ENCODE measurements around the gene ZDHHC14. TPM values are rescaled to one million over a fixed set of nuclear protein-coding genes. Genes with fewer than 3 reads are reported as not detected.

The ZDHHC14 gene
- total RNA-seq, 1 donor from 2014 or later, result 9.3 TPM

GRCh38 chr6:157628463-157628862 is 247.5 kb downstream of the ZDHHC14 start:
- intact Hi-C loops (cut with DNase I), result no loop called here
- no peak for ATAC-seq
- H3K4me1 ChIP-seq, result no peaks in the 10 kb centered on the region
- H3K27ac ChIP-seq, result no peak overlapping the region
- TF ChIP-seq, protein P1, sequence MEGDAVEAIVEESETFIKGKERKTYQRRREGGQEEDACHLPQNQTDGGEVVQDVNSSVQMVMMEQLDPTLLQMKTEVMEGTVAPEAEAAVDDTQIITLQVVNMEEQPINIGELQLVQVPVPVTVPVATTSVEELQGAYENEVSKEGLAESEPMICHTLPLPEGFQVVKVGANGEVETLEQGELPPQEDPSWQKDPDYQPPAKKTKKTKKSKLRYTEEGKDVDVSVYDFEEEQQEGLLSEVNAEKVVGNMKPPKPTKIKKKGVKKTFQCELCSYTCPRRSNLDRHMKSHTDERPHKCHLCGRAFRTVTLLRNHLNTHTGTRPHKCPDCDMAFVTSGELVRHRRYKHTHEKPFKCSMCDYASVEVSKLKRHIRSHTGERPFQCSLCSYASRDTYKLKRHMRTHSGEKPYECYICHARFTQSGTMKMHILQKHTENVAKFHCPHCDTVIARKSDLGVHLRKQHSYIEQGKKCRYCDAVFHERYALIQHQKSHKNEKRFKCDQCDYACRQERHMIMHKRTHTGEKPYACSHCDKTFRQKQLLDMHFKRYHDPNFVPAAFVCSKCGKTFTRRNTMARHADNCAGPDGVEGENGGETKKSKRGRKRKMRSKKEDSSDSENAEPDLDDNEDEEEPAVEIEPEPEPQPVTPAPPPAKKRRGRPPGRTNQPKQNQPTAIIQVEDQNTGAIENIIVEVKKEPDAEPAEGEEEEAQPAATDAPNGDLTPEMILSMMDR (IDR thresholded peaks at IDR 0.05), result no peak
- no peak for DNase-seq
- H3K9me3 ChIP-seq, result no peaks in the 10 kb centered on the region
- no peak overlapping the region for H3K4me3 ChIP-seq
- H3K36me3 ChIP-seq, result no peaks in the 10 kb centered on the region
- no peaks in the 10 kb centered on the region for H3K27me3 ChIP-seq (ENCODE audit: low read depth)

DNA sequence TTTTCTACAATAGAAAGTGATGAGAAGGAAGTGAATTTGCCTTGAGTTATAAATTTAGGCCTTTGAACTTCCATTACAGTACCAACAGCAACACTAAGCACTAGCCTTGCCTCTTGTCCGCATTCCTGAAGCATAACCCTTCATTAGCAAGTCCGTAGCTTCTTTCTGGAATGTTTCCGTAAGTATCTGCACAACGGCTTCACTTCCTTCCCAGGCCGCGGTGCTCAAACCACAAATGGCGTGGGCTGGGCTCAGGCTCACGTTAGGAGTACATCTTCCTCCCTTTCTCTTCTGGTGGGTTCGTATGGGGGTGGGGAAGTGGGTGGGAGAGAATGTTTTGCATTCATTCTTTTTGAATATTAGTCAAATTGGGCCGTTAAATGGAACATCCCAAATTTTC is 248.2 kb downstream of the ZDHHC14 start:
- Histone ChIP-seq H3K27ac (no peak overlapping the region), H3K36me3 (no peaks in the 10 kb centered on the region), H3K27me3 (ENCODE audit: low read depth) (no peaks in the 10 kb centered on the region), H3K9me3 (no peaks in the 10 kb centered on the region), H3K4me3 (no peak overlapping the region), H3K4me1 (no peaks in the 10 kb centered on the region)
- DNase-seq (no peak), ATAC-seq (no peak)
- TF ChIP-seq, protein P1 (IDR thresholded peaks at IDR 0.05), result no peak
- intact Hi-C loops (cut with DNase I), result no loop called here

GRCh38 chr6:157630463-157631080 is 249.6 kb downstream of the ZDHHC14 start:
- H3K36me3 ChIP-seq, result no peaks in the 10 kb centered on the region
- H3K4me1 ChIP-seq, result no peaks in the 10 kb centered on the region

DNA sequence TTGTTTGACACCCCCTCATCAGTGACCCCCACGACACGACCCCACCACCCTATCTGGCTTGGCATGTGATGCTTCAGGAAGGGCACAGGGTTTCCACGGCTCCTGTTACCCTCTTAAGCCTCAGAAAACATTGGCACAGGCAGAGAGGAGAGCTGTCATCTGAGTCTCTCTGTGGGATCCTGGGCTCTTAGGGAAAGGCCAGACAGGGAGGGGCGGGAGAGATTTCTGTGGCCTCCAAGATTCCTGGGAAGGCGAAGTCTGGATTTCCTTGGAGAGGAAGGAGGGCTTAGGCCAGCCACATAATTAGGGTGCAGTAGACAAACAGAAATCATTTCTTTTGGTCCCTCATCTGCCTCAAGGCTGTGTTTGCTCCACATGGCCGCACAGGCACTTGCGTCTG is 250.4 kb downstream of the ZDHHC14 start:
- H3K9me3 ChIP-seq, result no peaks in the 10 kb centered on the region
- TF ChIP-seq, protein P1 (IDR thresholded peaks at IDR 0.05), result no peak
- H3K4me3 ChIP-seq, result no peak overlapping the region
- H3K4me1 ChIP-seq, result no peaks in the 10 kb centered on the region
- H3K36me3 ChIP-seq, result no peaks in the 10 kb centered on the region
- ATAC-seq (no peak), DNase-seq (no peak)
- intact Hi-C loops (cut with DNase I), result no loop called here
- no peak overlapping the region for H3K27ac ChIP-seq
- no peaks in the 10 kb centered on the region for H3K27me3 ChIP-seq (ENCODE audit: low read depth)

More at GRCh38 chr6:157630463-157631080, 249.6 kb downstream of the ZDHHC14 start:
- ATAC-seq (peak in 1 of 2 donors; percentile 22), DNase-seq (no peak)
- intact Hi-C loops (cut with DNase I), result no loop called here
- no peaks in the 10 kb centered on the region for H3K9me3 ChIP-seq
- H3K27me3 ChIP-seq (ENCODE audit: low read depth), result no peaks in the 10 kb centered on the region
- H3K27ac ChIP-seq, result no peak overlapping the region
- TF ChIP-seq, protein P1 (IDR thresholded peaks at IDR 0.05), result no peak
- no peak overlapping the region for H3K4me3 ChIP-seq

DNA sequence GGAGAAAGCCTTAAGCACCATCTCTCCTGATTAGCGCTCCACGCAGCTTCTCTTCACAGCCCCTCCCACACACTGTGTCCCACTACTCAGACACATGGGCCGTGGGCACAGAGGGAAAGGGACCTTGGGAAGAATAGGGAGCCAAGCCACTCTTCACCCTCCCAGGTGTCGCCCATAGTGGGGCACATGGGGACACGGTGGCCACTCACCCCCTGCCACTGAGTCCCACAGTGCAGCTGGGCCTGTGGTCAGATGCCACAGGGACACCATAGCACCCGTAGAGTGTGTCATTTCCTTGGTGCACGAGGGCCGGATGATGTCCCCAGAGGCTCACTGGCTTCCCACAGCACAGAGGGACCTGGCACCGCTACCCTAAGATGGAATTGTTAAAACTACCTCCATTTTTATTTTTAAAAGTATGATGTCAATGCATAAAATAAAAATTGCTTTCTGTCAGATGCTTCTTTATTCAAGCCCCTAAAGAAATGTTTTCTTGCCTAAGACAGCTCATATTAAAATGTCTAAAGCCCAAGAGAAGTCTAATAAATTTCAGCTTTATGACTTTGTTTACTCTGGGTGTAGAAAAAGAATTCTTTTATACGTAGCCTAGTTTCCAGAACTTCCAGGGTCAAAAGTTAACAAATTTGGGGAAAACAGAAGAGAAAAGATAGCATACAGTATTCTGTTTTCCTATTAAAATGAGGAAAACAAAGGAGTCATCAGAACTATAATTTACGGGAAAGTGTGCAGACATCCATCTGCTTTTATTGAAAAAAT is 251.0 kb downstream of the ZDHHC14 start:
- Histone ChIP-seq H3K4me1 (no peaks in the 10 kb centered on the region), H3K36me3 (no peaks in the 10 kb centered on the region), H3K4me3 (no peak overlapping the region), H3K9me3 (no peaks in the 10 kb centered on the region), H3K27ac (no peak overlapping the region), H3K27me3 (ENCODE audit: low read depth) (no peaks in the 10 kb centered on the region)
- TF ChIP-seq, protein P1 (IDR thresholded peaks at IDR 0.05), result no peak
- DNase-seq, result no peak
- intact Hi-C loops (cut with DNase I), result no loop called here
- ATAC-seq, result no peak
